Right atrium auricular region (tissue), 2 donors: ENCODE measurements around the gene DLG5. TPM values are rescaled to one million over a fixed set of nuclear protein-coding genes. Genes with fewer than 3 reads are reported as not detected.
A peak's percentile ranks its signal among the peaks of the same experiment; 100 is the strongest.

Experiments used
- DNase-seq: peaks from one replicate; pipeline ENCODE4 v3.0.0-alpha.2; 2019; ENCODE audit warnings: low spot score
- H3K27ac ChIP-seq, 2 donors: fragments of 200-600 bp; sonication (generic); 1 replicate in 1 of 2; 2 replicates in 1 of 2; pipeline ENCODE4 v1.5.1; 2016 to 2019
- H3K27me3 ChIP-seq, 2 donors: fragments of 200-600 bp; sonication (generic); one replicate each; pipeline versions ENCODE4 v1.5.1 to v1.6.0; 2017 to 2019
- H3K36me3 ChIP-seq: fragments of 200-600 bp; sonication (generic); one replicate; pipeline ENCODE4 v1.5.1; 2016
- H3K4me1 ChIP-seq, 2 donors: fragments of 200-600 bp; sonication (generic); one replicate each; pipeline versions ENCODE4 v1.5.1 to v1.6.0; 2017 to 2019
- H3K4me3 ChIP-seq, 2 donors: fragments of 200-600 bp; sonication (generic); 1 replicate in 1 of 2; 2 replicates in 1 of 2; pipeline ENCODE4 v1.5.1; 2017 to 2019; ENCODE audit warnings: mild to moderate bottlenecking in 1 of 2, moderate library complexity in 1 of 2
- H3K9me3 ChIP-seq, 2 donors: fragments of 200-600 bp; sonication (generic); one replicate each; pipeline ENCODE4 v1.5.1; 2019
- CTCF ChIP-seq, 2 donors: fragments of 200-600 bp; sonication (generic); IDR thresholded peaks; one replicate each; pipeline ENCODE4 v1.5.1; 2019; ENCODE audit warnings: antibody characterized with exemption in 2 of 2
- total RNA-seq, 2 donors: library from RNA; depleted of rRNA; stranded (reverse); fragments of >200 nt; gene quantifications; one replicate each; pipeline ENCODE4 v1.1.0, GENCODE V29; 2016

The DLG5 gene
- total RNA-seq, 2 donors from 2014 or later = 10.5 to 20.4 TPM

- Histone ChIP-seq H3K4me1 (peaks cover 0 to 28% of the 10 kb centered on the region in 2 donors), H3K9me3 (no peaks in the 10 kb centered on the region), H3K4me3 (no peak overlapping the region), H3K27ac (no peak overlapping the region), H3K27me3 (no peaks in the 10 kb centered on the region), H3K36me3 (peaks cover 28% of the 10 kb centered on the region)
- TF ChIP-seq CTCF (IDR thresholded peaks at IDR 0.05) = no peak
- no peak for DNase-seq
Measured at GRCh38 chr10:77842652-77843212, 83.8 kb downstream of the DLG5 start.

- no peak overlapping the region for H3K4me3 ChIP-seq
- H3K4me1 ChIP-seq = peaks cover 0 to 29% of the 10 kb centered on the region in 2 donors
- H3K27me3 ChIP-seq = no peaks in the 10 kb centered on the region
- TF ChIP-seq CTCF (IDR thresholded peaks at IDR 0.05) = no peak
- DNase-seq = no peak
- H3K9me3 ChIP-seq = no peaks in the 10 kb centered on the region
- H3K36me3 ChIP-seq = peaks cover 28% of the 10 kb centered on the region
- H3K27ac ChIP-seq = no peak overlapping the region
Measured at GRCh38 chr10:77841711-77842375, 84.7 kb downstream of the DLG5 start.

GRCh38 chr10:77840636-77841035, 85.9 kb downstream of the DLG5 start:
- Histone ChIP-seq H3K4me1 (peaks cover 0 to 34% of the 10 kb centered on the region in 2 donors), H3K27me3 (no peaks in the 10 kb centered on the region), H3K36me3 (peaks cover 29% of the 10 kb centered on the region), H3K9me3 (no peaks in the 10 kb centered on the region), H3K4me3 (no peak overlapping the region), H3K27ac (no peak overlapping the region)
- no peak for DNase-seq
- no peak for TF ChIP-seq CTCF (IDR thresholded peaks at IDR 0.05)

- DNase-seq = no peak
Measured at GRCh38 chr10:77837925-77838595, 88.5 kb downstream of the DLG5 start.

GRCh38 chr10:77837248-77837924, 89.2 kb downstream of the DLG5 start:
- peak overlapping the region; percentile 8 to 64 for H3K27ac ChIP-seq
- no peak for DNase-seq
- H3K4me1 ChIP-seq = peaks cover 0 to 37% of the 10 kb centered on the region in 2 donors

More at GRCh38 chr10:77837925-77838595, 88.5 kb downstream of the DLG5 start:
- H3K4me3 ChIP-seq = no peak overlapping the region
- H3K36me3 ChIP-seq = peaks cover 43% of the 10 kb centered on the region
- peaks cover 0 to 37% of the 10 kb centered on the region in 2 donors for H3K4me1 ChIP-seq
- H3K27me3 ChIP-seq = no peaks in the 10 kb centered on the region
- no peak for TF ChIP-seq CTCF (IDR thresholded peaks at IDR 0.05)
- H3K9me3 ChIP-seq = no peaks in the 10 kb centered on the region
- H3K27ac ChIP-seq = peak overlapping the region; percentile 14 to 52

More at GRCh38 chr10:77837248-77837924, 89.2 kb downstream of the DLG5 start:
- Histone ChIP-seq H3K36me3 (peaks cover 43% of the 10 kb centered on the region), H3K27me3 (no peaks in the 10 kb centered on the region), H3K9me3 (no peaks in the 10 kb centered on the region), H3K4me3 (no peak overlapping the region)
- no peak for TF ChIP-seq CTCF (IDR thresholded peaks at IDR 0.05)
